ENCODE data around the gene NAT9.

Gene NAT9

DNA sequence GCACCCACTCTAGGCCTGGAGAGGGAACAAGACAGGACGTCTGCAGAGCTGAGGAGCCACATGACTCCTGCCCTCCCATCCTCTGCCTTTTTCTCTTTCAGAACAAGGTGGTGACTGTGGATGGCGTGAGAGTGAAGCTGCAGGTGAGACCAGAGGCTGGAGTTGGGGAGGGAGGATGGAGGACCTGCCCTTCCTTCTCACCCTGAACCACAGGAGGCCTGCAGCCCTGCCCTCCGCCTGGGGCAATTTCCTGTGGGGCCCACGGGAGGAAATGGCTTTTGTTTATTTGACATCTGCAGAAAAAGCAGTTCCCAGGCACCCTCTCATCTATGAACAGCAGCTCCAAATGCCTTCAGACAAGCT, 34.0 kb downstream of the NAT9 start:
- DNase-seq = no peak

DNA sequence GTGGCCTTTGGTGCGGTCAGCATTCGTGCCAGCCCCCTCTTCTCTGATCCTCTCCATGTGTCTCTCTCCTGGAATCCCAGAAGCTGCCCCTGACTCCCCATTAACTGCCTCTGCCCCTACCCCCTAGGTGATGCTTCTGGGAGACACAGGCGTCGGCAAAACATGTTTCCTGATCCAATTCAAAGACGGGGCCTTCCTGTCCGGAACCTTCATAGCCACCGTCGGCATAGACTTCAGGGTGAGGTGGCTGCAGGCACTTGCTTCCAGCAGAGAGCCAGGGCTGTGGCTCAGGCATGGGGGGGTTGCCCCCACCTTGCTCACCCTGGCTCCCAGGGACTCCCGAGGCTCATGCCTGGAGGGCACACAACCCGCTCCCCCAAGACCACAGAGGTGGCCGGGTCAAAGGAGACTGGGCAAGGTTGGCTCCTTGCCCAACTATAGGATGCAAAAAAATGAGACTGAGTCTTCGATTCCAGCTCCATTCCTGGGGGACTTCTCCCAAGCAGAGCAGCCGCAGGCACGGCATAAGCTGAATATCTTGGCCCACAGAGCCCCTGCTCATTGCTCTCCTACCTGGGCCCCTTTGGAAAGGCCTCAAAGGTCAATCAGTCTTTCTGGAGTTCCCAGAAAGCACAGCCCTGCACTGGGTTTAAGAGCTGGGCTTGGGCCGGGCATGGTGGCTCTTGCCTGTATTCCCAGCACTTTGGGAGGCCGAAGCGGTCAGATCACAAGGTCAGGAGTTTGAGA, 35.3 kb downstream of the NAT9 start:
- DNase-seq = no peak

DNA sequence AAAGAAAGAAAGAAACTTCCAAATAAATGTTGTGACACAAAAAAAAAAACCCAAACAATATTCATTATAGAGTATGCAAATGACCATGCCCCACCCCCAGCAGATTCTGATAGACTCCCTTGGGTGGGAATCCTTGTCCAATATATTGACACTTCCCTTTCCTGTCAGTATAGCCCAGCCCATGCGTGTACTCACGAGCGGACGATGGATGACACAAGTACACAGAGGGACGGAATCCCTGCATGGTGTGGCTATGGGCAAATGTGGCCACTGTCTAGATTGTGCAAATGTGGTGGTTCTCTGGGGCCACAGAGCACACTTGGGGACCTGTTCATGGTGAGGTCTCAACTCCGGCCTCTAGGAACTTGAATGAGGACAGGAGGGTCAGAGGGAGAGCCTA, 36.0 kb downstream of the NAT9 start:
- DNase-seq = no peak

DNA sequence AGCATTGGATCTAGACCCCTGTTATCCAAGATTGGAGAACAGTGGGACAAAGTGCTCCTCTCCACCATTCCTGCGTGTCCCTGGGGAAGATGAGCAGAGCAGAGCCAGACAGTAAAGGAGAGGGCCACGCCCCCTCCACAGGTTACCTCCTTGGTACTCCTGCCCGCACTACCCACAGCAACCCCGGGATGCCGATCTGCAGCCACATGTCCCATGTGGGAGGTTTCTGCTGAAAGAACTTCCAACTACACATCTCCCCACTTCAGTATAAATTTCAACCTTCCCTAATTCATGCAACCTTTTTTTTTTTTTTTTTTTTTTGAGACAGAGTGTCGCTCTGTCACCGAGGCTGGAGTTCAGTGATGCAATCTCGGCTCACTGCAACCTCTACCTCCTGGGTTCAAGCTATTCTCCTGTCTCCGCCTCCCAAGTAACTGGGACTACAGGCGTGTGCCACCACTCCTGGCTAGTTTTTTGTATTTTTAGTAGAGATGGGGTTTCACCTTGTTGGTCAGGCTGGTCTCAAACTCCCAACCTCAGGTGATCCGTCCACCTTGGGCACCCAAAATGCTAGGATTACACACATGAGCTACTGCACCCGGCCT, 36.8 kb downstream of the NAT9 start:
- no peak for DNase-seq

GRCh38 chr17:74738051-74738996, 37.8 kb downstream of the NAT9 start:
- DNase-seq = peak; percentile 85

GRCh38 chr17:74737299-74738050, 38.7 kb downstream of the NAT9 start:
- DNase-seq = peak; percentile 77

GRCh38 chr17:74736513-74737298, 39.4 kb downstream of the NAT9 start, which contains the start of gene RAB37:
RAB37 (plus strand) TSS chr17:74737256; CDS start chr17:74737273, 17 bp downstream.
- no peak for DNase-seq

DNA sequence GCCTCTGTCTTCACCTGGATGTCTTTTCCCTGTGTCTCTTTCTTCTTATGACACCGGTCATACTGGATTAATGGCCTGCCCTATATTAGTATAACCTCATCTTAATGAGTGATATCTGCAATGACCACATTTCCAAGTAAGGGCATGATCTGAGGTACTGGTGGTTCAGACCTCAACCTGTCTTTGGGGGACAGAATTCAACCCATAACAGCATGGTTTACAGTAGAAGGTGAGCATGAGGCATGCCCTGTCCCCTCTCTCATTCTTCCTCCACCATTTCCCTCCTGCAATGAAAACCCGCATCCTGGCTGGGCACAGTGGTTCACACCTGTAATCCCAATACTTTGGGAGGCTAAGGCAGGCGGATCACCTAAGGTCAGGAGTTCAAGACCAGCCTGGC, 41.9 kb downstream of the NAT9 start:
- DNase-seq = no peak

- DNase-seq = no peak
Measured at GRCh38 chr17:74733365-74734122, 42.6 kb downstream of the NAT9 start.

DNA sequence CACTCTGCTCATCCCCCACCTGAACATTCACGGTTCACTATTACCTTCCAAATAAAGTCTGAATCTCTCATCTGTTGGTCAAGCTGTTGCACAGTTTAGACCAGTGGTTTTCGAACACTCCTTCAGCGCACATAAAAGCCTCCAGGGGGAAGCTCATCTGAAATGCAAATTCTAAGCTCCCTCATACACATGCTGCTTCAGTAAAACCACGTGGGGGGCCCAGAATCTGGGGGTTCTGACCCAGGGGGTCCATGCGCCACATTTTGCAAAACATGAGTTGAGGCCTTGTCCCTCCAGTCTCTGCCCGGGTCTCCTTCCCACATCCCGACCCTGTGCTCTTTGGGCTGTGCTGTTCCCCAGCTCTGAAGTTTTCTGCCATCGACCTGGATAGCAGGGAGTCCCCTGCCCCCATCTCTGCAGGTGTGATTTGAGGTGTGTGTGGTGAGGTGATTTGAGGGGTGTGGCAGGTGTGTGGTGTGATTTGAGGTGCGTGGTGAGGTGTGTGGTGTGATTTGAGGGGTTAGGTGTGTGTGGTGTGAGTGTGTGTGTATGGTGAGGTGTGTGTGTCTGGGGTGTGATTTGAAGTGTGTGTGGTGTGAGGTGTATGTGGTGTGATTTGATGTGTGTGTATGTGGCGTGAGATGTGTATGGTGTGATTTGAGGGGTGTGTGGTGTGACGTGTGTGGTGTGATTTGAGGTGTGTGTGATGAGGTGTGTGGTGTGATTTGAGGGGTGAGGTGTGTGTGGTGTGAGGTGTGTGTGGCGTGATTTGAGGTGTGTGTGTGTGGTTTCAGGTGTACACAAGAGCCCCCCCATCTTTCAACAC, 43.9 kb downstream of the NAT9 start:
- no peak for DNase-seq

- no peak for DNase-seq
Measured at GRCh38 chr17:74731347-74731605, 44.9 kb downstream of the NAT9 start.

DNA sequence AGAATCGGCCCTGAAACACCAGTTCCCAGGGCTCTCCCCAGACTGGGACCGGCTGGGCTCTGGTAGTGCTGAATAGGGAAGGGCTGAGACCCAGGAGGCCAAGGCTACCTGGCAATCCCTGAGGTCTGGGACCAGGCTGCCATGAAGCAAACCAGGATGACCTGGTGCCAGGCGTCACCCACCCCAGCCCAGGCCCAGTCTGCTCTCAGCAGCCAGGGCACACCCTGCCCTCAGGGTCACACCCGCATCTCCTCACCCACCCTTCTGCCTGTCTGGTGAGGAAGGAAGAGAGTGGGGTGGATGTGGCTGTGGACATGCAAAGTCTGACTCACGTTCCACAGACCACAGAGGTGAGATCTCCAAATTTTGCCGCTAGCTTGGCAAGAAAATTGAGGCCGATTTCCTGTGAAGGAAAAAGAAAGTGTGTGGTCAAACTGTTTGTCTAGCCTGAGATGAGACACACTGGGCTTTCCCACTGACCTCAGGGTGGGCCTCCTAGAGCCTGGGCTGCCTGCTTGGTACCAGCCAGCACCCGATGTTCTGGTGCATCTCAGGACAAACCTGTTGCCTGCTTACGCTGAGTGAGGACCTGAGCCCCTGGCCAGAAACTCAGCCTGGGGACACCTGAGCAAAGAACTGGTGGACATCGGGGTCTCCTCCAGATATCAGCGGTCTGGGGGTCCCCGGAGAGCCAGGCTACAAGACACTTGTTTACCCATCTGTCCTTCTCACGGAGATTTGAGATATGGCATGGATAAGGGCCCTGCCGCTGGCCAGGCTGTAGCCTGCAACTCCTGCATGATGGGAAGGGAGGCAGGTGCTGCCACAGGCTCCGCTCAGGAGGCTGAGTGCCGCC, 45.4 kb downstream of the NAT9 start:
- DNase-seq = peak; percentile 68

- no peak for DNase-seq
Measured at GRCh38 chr17:74729866-74730265, 46.3 kb downstream of the NAT9 start.

DNA sequence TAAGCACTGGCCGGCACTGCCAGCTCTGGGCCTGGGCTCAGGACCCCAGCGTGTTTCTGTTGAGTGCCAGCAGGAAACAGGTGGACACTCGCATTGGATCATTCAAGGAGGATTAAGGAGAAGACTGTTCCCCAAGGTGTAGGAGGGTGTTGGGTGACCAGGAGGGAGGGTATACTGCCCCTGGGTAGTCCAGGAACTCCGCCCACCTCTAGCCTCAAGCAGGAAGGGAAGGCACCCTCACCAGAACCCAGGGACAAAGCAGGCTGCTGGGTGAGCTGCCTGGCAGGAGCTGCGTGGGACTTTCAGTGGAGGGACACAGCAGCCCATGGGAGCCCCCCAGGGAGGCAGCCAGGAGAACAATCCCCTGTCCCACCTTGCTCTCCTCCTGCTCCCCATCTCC, 46.8 kb downstream of the NAT9 start:
- no peak for DNase-seq

DNA sequence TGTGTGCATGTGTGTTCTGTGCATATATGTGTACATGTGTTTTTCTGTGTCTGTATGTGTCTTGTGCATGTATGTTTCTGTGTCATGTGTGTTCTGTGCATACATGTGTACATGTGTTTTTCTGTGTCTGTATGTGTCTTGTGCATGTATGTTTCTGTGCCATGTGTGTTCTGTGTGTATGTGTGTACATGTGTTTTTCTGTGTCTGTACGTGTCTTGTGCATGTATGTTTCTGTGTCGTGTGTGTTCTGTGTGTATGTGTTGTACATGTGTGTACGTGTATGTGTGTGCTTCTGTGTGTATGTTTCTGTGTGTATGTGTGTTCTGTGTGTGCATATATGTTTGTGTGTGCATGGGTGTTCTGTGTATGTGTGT, 47.5 kb downstream of the NAT9 start:
- DNase-seq = no peak

- DNase-seq = no peak
Measured at GRCh38 chr17:74728033-74728701, 48.0 kb downstream of the NAT9 start.

- DNase-seq = no peak
Measured at GRCh38 chr17:74725111-74725510, 51.0 kb downstream of the NAT9 start.

DNA sequence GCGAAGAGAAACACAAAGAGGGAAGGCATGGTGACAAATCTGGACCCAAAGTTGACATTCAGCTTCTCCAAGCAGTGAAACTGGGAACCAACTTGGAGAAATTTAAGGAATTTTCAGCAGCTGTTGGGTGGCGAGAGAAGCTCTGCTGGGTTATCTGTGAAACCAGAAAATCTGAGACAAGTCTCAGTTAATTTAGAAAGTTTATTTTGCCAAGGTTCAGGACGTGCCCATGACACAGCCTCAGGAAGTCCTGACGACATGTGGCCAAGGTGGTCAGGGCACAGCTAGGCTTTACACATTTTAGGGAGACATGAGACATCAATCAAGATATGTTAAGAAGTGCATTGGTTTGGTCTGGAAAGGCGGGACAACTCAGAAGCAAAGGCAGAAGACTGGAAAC, 52.3 kb downstream of the NAT9 start:
- no peak for DNase-seq

DNA sequence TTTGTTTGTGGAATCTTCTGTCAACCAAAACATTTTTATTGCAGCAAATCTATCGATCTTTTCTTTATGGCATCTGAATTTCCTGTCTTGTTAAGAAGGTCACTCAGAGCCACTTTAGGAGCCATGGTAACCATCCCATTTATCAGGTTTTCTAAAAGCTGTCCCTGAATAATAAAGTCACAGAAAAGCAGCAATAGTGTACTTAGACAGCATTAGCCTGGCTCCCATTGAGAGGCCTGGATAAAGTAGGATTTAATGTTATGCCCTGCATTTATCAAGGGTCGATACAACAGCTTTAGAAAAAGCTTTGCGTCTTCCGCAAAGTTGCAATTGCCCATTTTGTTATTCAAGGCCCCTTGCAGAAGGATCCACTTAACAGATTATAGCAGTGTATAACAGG, 53.4 kb downstream of the NAT9 start:
- DNase-seq = no peak

All from activated CD8-positive, alpha-beta memory T cell treated with anti-CD3 and anti-CD28 coated beads, Interleukin-2, amount 50 U/mL, for 48 hours (primary cell).